Measurements from ENCODE around the gene DLAT.
"Not testable (repeated sequence)": the region's sequence is repeated elsewhere in the genome, so short reads cannot be mapped to it uniquely, and the experiment has no call there.

The DLAT gene

GRCh38 chr11:112024773-112025678 is at the start of gene DLAT:
TSS of gene DLAT (plus strand) at chr11:112025408. CDS start at chr11:112025473, 65 bp downstream.
- DNase-seq = peak; percentile 67

GRCh38 chr11:111976119-111976766 is 49.0 kb upstream of the DLAT start:
- DNase-seq = no peak

- no peak for DNase-seq
These were observed 48.5 kb upstream of the DLAT start for GRCh38 chr11:111976767-111977145.

- DNase-seq = peak; percentile 3
These were observed 47.8 kb upstream of the DLAT start for GRCh38 chr11:111977146-111978027.

- DNase-seq = no peak
These were observed 47.0 kb upstream of the DLAT start for GRCh38 chr11:111978028-111978771.

GRCh38 chr11:111980062-111980461 is 45.1 kb upstream of the DLAT start:
- DNase-seq = no peak

GRCh38 chr11:111981270-111981669 is 43.9 kb upstream of the DLAT start:
- DNase-seq = no peak

GRCh38 chr11:111982019-111982464 is 43.2 kb upstream of the DLAT start:
- DNase-seq = peak; percentile 52

GRCh38 chr11:111982541-111983186 is 42.5 kb upstream of the DLAT start:
- DNase-seq = no peak

GRCh38 chr11:111983187-111983986 is 41.8 kb upstream of the DLAT start:
- DNase-seq = no peak

- no peak for DNase-seq
These were observed 38.6 kb upstream of the DLAT start for GRCh38 chr11:111986589-111986988.

- DNase-seq = no peak
These were observed 34.8 kb upstream of the DLAT start for GRCh38 chr11:111990381-111990780.

- DNase-seq = no peak
These were observed 32.9 kb upstream of the DLAT start for GRCh38 chr11:111992206-111992855.

GRCh38 chr11:111996129-111996528 is 29.1 kb upstream of the DLAT start:
- no peak for DNase-seq

- DNase-seq = not testable (repeated sequence)
These were observed 28.5 kb upstream of the DLAT start for GRCh38 chr11:111996669-111997068.

GRCh38 chr11:111999111-111999510 is 26.1 kb upstream of the DLAT start:
- no peak for DNase-seq

- DNase-seq = no peak
These were observed 24.5 kb upstream of the DLAT start for GRCh38 chr11:112000703-112001102.

- no peak for DNase-seq
These were observed 22.6 kb upstream of the DLAT start for GRCh38 chr11:112002491-112003216.

- no peak for DNase-seq
These were observed 20.8 kb upstream of the DLAT start for GRCh38 chr11:112004389-112004788.
